K562 (cell line): ENCODE data around the gene CHD8. TPM values are rescaled to one million over a fixed set of nuclear protein-coding genes. Genes with fewer than 3 reads are reported as not detected.

Source experiments
- CBX2 ChIP-seq: fragments of 200-600 bp; sonication (generic); IDR thresholded peaks from one replicate; pipeline ENCODE4 v1.6.1; 2012; ENCODE audit warnings: mild to moderate bottlenecking, low read length, inconsistent platforms; ENCODE audit not compliant: insufficient read depth, poor library complexity, severe bottlenecking
- GTF2E2 ChIP-seq: fragments of 200-800 bp; sonication (Bioruptor generic); IDR thresholded peaks from 2 replicates; pipeline ENCODE4 v1.6.1; 2016; ENCODE audit warnings: missing genetic modification characterization, missing compliant biosample characterization
- ILK ChIP-seq: fragments of 450-650 bp; IDR thresholded peaks from 2 replicates; pipeline ENCODE4 v1.6.1; 2016; ENCODE audit warnings: missing genetic modification characterization, low read depth, mild to moderate bottlenecking, missing compliant biosample characterization, moderate library complexity, borderline replicate concordance
- ZNF408 ChIP-seq: fragments of 250-450 bp; sonication (Bioruptor Pico); IDR thresholded peaks from 2 replicates; pipeline ENCODE4 v1.4.0; 2020; ENCODE audit warnings: low read depth, mild to moderate bottlenecking, moderate library complexity
- polyA plus RNA-seq, 8 experiments: library from polyadenylated mRNA; depleted of rRNA in 4 of 8; stranded (reverse) in 5 of 8; unstranded in 3 of 8; fragments of >200 nt; fragmentation: Nextera tagmentation in 2 of 8; fragmentation: Illumina TruSeq in 1 of 8; extraction: Ambion mirVana in 2 of 8; extraction: Trizol in 1 of 8; gene quantifications; 2 replicates each; pipeline versions ENCODE4 v1.2.1 to v1.2.3, GENCODE V29; 2011 to 2014; ENCODE audit warnings: inconsistent platforms in 1 of 8, missing spikeins in 1 of 8
- total RNA-seq, 7 experiments: library from RNA; depleted of rRNA in 6 of 7; stranded (reverse); fragments of >200 nt in 6 of 7; fragmentation: Illumina TruSeq in 2 of 7; extraction: Trizol in 2 of 7; gene quantifications; 2 replicates each; pipeline versions ENCODE4 v1.2.1 to v1.2.3, GENCODE V29; 2011 to 2021; ENCODE audit warnings: low replicate concordance in 1 of 7
- TF ChIP-seq, protein P1 (sequence below), 2 experiments: fragments of 450-650 bp in 1 of 2; sonication (generic) in 1 of 2; formaldehyde crosslinking in 1 of 2; IDR thresholded peaks; 2 replicates each; pipeline versions ENCODE4 v1.7.1 to v1.9.0; 2016 to 2022; ENCODE audit warnings: inconsistent platforms in 1 of 2, mild to moderate bottlenecking in 1 of 2, missing genetic modification reagents in 1 of 2
- TF ChIP-seq, protein P2 (sequence below): fragments of 250-450 bp; sonication (Bioruptor Pico); IDR thresholded peaks from 2 replicates; pipeline ENCODE4 v1.5.0; 2020; ENCODE audit warnings: mild to moderate bottlenecking, borderline replicate concordance

CHD8 gene
- total and polyA plus RNA-seq, 9 of the 15 experiments (the other 6 are each of a cell fraction or from before 2014, with no cell fraction given) = 11.1 to 51.2 (median 32.8) TPM

DNA sequence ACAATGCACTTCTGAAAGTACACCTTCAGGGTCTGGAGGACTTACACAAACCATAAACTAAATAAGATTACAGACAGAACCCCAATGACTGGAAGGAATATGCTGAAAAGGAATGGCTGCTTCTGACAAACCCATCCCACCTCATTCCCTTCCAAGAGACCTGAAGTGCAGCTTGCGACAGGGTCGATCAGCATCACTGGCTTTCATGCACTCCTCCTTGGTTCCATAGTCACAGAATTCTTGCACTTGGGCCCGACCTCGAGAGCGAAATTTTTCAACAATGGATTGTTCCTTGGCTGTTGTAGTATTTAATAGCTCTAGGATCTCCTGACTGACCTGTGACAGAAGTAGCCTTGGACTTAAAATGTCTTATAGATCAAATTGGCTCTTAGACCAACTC is 45.6 kb upstream of the CHD8 start (continued):
- TF ChIP-seq, protein P1, sequence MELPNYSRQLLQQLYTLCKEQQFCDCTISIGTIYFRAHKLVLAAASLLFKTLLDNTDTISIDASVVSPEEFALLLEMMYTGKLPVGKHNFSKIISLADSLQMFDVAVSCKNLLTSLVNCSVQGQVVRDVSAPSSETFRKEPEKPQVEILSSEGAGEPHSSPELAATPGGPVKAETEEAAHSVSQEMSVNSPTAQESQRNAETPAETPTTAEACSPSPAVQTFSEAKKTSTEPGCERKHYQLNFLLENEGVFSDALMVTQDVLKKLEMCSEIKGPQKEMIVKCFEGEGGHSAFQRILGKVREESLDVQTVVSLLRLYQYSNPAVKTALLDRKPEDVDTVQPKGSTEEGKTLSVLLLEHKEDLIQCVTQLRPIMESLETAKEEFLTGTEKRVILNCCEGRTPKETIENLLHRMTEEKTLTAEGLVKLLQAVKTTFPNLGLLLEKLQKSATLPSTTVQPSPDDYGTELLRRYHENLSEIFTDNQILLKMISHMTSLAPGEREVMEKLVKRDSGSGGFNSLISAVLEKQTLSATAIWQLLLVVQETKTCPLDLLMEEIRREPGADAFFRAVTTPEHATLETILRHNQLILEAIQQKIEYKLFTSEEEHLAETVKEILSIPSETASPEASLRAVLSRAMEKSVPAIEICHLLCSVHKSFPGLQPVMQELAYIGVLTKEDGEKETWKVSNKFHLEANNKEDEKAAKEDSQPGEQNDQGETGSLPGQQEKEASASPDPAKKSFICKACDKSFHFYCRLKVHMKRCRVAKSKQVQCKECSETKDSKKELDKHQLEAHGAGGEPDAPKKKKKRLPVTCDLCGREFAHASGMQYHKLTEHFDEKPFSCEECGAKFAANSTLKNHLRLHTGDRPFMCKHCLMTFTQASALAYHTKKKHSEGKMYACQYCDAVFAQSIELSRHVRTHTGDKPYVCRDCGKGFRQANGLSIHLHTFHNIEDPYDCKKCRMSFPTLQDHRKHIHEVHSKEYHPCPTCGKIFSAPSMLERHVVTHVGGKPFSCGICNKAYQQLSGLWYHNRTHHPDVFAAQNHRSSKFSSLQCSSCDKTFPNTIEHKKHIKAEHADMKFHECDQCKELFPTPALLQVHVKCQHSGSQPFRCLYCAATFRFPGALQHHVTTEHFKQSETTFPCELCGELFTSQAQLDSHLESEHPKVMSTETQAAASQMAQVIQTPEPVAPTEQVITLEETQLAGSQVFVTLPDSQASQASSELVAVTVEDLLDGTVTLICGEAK (IDR thresholded peaks at IDR 0.05) = no peak
- TF ChIP-seq, protein P1 (CRISPR knock-in tag; IDR thresholded peaks at IDR 0.05) = no peak
- TF ChIP-seq GTF2E2 (tag) (no peak), ZNF408 (CRISPR knock-in tag) (no peak), ILK (tag) (no peak), CBX2 (no peak)
- TF ChIP-seq, protein P2, sequence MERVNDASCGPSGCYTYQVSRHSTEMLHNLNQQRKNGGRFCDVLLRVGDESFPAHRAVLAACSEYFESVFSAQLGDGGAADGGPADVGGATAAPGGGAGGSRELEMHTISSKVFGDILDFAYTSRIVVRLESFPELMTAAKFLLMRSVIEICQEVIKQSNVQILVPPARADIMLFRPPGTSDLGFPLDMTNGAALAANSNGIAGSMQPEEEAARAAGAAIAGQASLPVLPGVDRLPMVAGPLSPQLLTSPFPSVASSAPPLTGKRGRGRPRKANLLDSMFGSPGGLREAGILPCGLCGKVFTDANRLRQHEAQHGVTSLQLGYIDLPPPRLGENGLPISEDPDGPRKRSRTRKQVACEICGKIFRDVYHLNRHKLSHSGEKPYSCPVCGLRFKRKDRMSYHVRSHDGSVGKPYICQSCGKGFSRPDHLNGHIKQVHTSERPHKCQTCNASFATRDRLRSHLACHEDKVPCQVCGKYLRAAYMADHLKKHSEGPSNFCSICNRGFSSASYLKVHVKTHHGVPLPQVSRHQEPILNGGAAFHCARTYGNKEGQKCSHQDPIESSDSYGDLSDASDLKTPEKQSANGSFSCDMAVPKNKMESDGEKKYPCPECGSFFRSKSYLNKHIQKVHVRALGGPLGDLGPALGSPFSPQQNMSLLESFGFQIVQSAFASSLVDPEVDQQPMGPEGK (CRISPR knock-in tag) = no peak
